Ectodermal cell (in vitro differentiated cells): ENCODE data around the gene RRM2.
A peak's percentile ranks its signal among the peaks of the same experiment; 100 is the strongest.

Experiments used
- H3K27ac ChIP-seq: 2 replicates; pipeline ENCODE4 v1.7.0; 2013; ENCODE audit warnings: mild to moderate bottlenecking, low read depth, low read length; ENCODE audit not compliant: insufficient read depth, poor library complexity, severe bottlenecking
- H3K27me3 ChIP-seq: 2 replicates; pipeline ENCODE4 v1.7.0; 2013; ENCODE audit warnings: mild to moderate bottlenecking, low read length; ENCODE audit not compliant: insufficient read depth, control insufficient read depth, poor library complexity, severe bottlenecking
- H3K36me3 ChIP-seq: one replicate; pipeline ENCODE4 v1.7.0; 2013; ENCODE audit warnings: low read length; ENCODE audit not compliant: control insufficient read depth, insufficient read depth
- H3K4me1 ChIP-seq: one replicate; pipeline ENCODE4 v1.7.0; 2013; ENCODE audit warnings: low read length; ENCODE audit not compliant: control insufficient read depth, insufficient read depth
- H3K4me3 ChIP-seq: 2 replicates; pipeline ENCODE4 v1.7.0; 2013; ENCODE audit warnings: low read depth, low read length, control low read depth; ENCODE audit not compliant: insufficient read depth
- H3K9me3 ChIP-seq: 2 replicates; pipeline ENCODE4 v1.7.0; 2013; ENCODE audit warnings: mild to moderate bottlenecking, low read length, moderate library complexity; ENCODE audit not compliant: control insufficient read depth
- WGBS, 2 experiments: methylation state at CpG; one replicate each; pipeline ENCODE4 v1.1.7; 2013; ENCODE audit warnings: missing lambda C conversion rate in 2 of 2; 5-methylcytosine and 5-hydroxymethylcytosine counted together

Gene RRM2

DNA sequence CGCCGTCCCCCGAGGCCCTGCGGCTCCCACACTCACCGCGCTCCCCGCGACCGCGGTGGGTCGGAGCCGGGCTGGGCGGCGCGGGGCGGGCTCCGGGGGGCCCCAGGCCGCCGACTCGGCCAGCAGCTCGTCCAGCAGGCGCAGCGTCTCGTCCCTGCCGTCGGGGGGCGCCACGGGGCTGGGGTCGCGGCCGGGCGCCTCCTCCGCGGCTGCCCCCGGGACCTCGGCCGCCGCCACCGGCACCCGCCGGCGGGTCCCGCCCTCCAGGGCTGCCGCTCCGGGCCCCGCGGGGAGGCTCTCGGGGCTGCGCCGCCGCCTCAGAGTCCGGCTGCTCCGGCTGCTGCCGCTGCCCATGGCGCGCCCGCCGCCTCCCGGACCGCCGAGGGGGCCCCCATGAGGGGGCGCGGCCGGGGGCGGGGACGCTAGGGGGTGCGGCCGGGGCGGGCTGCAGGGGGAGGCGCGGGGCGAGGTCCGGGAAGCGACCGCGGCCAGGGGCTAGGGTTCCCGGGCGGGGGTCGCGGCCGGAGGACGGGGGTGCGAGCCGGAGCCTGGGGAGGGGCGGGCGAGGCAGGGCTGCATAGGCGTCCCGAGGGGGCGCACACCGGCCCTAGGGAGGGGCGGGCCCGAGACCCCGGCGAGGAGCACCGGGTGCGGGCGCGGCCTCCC, 42.5 kb upstream of the RRM2 start, which contains the start of gene CYS1:
CYS1 (minus strand) TSS at position 542 of the 666 bp plus-strand sequence; CDS start at position 354, 188 bp downstream.
- Histone ChIP-seq H3K27ac (no peak within 1 kb of the TSS), H3K4me3 (peak within 1 kb of the TSS; percentile 32), H3K4me1 (peaks cover 6% of the 10 kb centered on the region), H3K27me3 (peaks cover 89% of the 10 kb centered on the region), H3K9me3 (no peaks in the 10 kb centered on the region), H3K36me3 (no peaks in the 10 kb centered on the region)
- 1% methylated on average over 98 of the region's 98 CpGs for WGBS, 2 experiments

DNA sequence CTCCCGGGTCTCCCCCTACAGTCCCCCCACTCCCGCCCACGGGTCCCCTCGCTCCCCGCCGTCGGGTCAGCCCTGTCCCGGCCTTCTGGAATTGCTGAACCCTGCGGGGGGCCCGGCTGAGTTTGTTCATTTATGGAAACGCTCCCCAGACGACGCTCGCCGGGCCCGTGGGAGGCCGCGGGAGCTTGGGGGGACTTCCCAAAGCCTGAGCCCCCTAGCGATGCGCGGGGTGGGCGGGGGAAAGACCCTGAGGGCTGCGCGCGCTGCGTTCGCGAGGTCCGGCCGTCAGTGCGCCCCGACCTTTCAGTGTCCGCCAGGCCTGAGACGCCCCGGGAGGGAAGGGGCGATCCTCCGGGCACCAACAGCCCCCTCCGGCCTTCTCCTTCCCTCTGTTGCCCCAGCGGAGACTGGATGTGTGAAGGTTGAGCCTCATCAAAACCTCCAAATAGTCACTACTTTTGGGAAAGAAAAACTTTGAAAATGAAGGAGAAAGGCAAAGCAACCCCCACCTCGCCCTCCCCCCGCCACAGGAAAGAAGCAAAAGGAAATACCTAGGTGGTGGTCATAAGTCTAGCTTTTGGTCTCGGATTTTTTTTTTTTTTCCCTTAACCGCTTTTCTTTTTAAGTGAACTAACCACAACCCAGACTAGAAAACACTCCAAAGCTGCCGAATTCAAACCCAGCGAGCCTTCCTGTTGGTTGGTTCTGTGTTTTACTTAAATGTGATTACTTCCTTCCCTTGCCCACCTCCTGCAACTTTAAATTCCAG, 41.8 kb upstream of the RRM2 start:
- 8 to 9% methylated on average over 45 of the region's 45 CpGs for WGBS, 2 experiments
- Histone ChIP-seq H3K9me3 (no peaks in the 10 kb centered on the region), H3K4me3 (no peak overlapping the region), H3K27me3 (peaks cover 82% of the 10 kb centered on the region), H3K36me3 (no peaks in the 10 kb centered on the region), H3K4me1 (peaks cover 6% of the 10 kb centered on the region), H3K27ac (no peak overlapping the region)

GRCh38 chr2:10083046-10083445, 39.5 kb upstream of the RRM2 start:
- WGBS, 2 experiments, result 89 to 94% methylated on average over 5 of the region's 5 CpGs
- H3K4me1 ChIP-seq, result peaks cover 6% of the 10 kb centered on the region
- H3K27me3 ChIP-seq, result peaks cover 59% of the 10 kb centered on the region
- H3K9me3 ChIP-seq, result no peaks in the 10 kb centered on the region
- H3K4me3 ChIP-seq, result no peak overlapping the region
- no peaks in the 10 kb centered on the region for H3K36me3 ChIP-seq
- H3K27ac ChIP-seq, result no peak overlapping the region

DNA sequence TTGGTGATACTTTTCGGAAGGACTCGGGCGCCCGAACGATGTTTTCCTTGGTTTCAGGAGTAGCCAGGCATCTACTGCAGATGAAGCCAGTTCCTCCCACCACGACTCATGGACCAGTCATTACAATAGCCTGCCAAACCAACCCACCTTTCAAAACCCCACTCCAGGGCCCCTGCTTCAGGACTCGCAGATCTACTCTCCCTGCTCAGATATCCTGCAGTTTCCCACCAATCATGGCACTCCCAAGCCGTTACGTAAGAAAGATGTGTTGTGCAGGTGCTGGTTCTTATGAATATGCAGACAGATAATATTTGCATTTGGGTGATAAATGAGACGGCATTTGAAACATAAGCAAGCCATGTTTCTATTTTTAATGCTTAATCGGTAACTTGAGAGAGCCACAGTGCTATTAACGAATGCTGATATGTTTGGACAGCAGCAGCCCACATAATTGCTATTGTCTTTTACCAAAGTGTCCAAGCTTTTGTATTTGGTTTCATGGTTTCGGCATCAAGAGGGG, 38.8 kb upstream of the RRM2 start:
- peaks cover 52% of the 10 kb centered on the region for H3K27me3 ChIP-seq
- no peak overlapping the region for H3K27ac ChIP-seq
- peaks cover 6% of the 10 kb centered on the region for H3K4me1 ChIP-seq
- whole genome bisulfite sequencing, 2 experiments, result 84% methylated on average over 12 to 13 of the region's 13 CpGs
- H3K9me3 ChIP-seq, result no peaks in the 10 kb centered on the region
- no peak overlapping the region for H3K4me3 ChIP-seq
- H3K36me3 ChIP-seq, result no peaks in the 10 kb centered on the region

- Histone ChIP-seq H3K36me3 (no peaks in the 10 kb centered on the region), H3K9me3 (no peaks in the 10 kb centered on the region), H3K27me3 (peaks cover 46% of the 10 kb centered on the region), H3K27ac (no peak overlapping the region), H3K4me1 (peaks cover 6% of the 10 kb centered on the region), H3K4me3 (no peak overlapping the region)
- 91% methylated on average over 12 of the region's 12 CpGs for WGBS, 2 experiments
These were observed 38.2 kb upstream of the RRM2 start for GRCh38 chr2:10084223-10084865.

GRCh38 chr2:10085043-10085667, 37.4 kb upstream of the RRM2 start:
- Histone ChIP-seq H3K9me3 (no peaks in the 10 kb centered on the region), H3K4me1 (peaks cover 6% of the 10 kb centered on the region), H3K27me3 (peaks cover 38% of the 10 kb centered on the region), H3K27ac (no peak overlapping the region), H3K4me3 (no peak overlapping the region), H3K36me3 (no peaks in the 10 kb centered on the region)
- WGBS, 2 experiments, result 73 to 78% methylated on average over 5 to 6 of the region's 6 CpGs

DNA sequence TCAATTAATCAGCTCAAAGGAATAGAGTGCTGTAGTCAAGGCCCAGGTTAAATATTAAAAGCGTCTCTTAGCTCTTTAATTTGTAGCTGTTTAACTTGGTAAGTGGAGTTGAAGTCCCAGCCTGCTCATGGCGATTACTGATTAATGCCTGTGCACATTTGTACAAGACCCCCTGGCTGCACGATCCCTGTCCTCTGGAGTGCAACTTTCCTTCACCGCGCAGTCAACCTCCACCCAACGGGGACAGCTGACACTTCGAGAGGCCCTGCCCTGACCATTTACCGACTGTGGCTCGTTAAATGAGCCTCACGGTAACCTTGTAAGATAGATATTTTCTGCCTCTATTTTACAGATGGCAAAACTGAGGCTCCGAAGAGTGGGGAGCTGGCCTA, 36.9 kb upstream of the RRM2 start:
- Histone ChIP-seq H3K9me3 (no peaks in the 10 kb centered on the region), H3K27ac (no peak overlapping the region), H3K27me3 (peaks cover 33% of the 10 kb centered on the region), H3K4me3 (no peak overlapping the region), H3K4me1 (peaks cover 5% of the 10 kb centered on the region), H3K36me3 (no peaks in the 10 kb centered on the region)
- WGBS, 2 experiments, result 93 to 96% methylated on average over 11 of the region's 11 CpGs

- Histone ChIP-seq H3K9me3 (no peaks in the 10 kb centered on the region), H3K27ac (no peak overlapping the region), H3K4me1 (no peaks in the 10 kb centered on the region), H3K27me3 (peaks cover 20% of the 10 kb centered on the region), H3K4me3 (no peak overlapping the region), H3K36me3 (no peaks in the 10 kb centered on the region)
- WGBS, 2 experiments, result 78 to 79% methylated on average over 4 of the region's 4 CpGs
These were observed 35.6 kb upstream of the RRM2 start for GRCh38 chr2:10086950-10087349.

DNA sequence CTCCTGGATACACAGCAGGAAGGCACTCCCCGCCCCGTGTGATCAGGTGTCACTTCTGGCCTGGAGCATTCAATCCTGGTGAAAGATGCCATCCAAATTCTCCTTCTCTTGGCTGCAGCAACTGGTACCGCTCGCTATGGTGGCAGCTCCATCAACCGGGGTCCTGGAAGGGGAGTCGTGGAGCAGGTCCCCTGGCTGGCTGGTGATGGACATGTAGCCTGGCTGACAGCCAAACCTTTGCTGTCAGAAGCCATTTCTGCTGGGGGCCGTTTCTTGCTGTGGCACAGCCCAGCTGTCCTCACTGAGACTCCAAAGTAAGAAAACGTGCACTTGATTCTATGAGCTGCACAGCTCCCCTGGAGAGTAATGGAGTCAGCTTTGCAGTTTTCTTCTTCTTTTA, 35.2 kb upstream of the RRM2 start:
- H3K4me3 ChIP-seq, result no peak overlapping the region

More for the DNA sequence above, 35.2 kb upstream of the RRM2 start:
- WGBS, 2 experiments, result 90 to 92% methylated on average over 8 of the region's 8 CpGs
- no peak overlapping the region for H3K27ac ChIP-seq
- no peaks in the 10 kb centered on the region for H3K9me3 ChIP-seq
- H3K4me1 ChIP-seq, result no peaks in the 10 kb centered on the region
- no peaks in the 10 kb centered on the region for H3K36me3 ChIP-seq
- peaks cover 16% of the 10 kb centered on the region for H3K27me3 ChIP-seq
